Neural progenitor cell (in vitro differentiated cells): ENCODE results near the gene PROX2.

Experiments used
- EZH2 ChIP-seq: fragments of 200-600 bp; sonication (generic); IDR thresholded peaks from 2 replicates; pipeline ENCODE4 v1.6.1; 2017; ENCODE audit warnings: antibody characterized with exemption, mild to moderate bottlenecking, moderate library complexity
- EZH2phosphoT487 ChIP-seq: fragments of 200-600 bp; sonication (generic); IDR thresholded peaks from 2 replicates; pipeline ENCODE4 v1.6.1; 2017; ENCODE audit warnings: antibody characterized with exemption
- TF ChIP-seq, protein P1 (sequence below): fragments of 200-600 bp; sonication (generic); IDR thresholded peaks from 2 replicates; pipeline ENCODE4 v1.5.1; 2017; ENCODE audit warnings: antibody characterized with exemption, mild to moderate bottlenecking

DNA sequence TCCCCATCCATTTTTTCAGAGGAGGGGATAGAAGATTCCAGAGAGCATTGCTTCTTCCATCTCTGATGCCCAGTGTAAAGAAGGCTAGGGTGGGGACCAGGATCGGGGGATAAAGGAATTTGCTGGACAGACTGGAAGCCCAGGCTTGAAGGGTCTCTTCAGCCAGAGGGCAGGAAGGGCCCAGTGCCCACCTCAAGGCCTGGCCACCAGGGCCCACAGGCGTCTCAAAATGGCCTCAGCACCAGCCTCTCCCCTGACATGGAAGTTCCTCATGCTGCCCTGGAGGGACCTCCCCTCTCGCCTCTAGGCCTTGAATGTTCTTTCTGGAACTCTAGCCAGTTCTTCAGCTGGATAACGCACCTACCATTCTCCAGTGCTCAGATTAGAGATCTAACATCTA lies 44.3 kb upstream of the PROX2 start:
- TF ChIP-seq, protein P1, sequence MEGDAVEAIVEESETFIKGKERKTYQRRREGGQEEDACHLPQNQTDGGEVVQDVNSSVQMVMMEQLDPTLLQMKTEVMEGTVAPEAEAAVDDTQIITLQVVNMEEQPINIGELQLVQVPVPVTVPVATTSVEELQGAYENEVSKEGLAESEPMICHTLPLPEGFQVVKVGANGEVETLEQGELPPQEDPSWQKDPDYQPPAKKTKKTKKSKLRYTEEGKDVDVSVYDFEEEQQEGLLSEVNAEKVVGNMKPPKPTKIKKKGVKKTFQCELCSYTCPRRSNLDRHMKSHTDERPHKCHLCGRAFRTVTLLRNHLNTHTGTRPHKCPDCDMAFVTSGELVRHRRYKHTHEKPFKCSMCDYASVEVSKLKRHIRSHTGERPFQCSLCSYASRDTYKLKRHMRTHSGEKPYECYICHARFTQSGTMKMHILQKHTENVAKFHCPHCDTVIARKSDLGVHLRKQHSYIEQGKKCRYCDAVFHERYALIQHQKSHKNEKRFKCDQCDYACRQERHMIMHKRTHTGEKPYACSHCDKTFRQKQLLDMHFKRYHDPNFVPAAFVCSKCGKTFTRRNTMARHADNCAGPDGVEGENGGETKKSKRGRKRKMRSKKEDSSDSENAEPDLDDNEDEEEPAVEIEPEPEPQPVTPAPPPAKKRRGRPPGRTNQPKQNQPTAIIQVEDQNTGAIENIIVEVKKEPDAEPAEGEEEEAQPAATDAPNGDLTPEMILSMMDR, result no peak
- TF ChIP-seq EZH2 (no peak), EZH2phosphoT487 (no peak)
